Stimulated activated naive CD4-positive, alpha-beta T cell treated with Interleukin-2 at 50 U/mL for 16 hours (primary cell): ENCODE results near the gene TYRP1.

Experiments used
- DNase-seq: peaks from one replicate; lab custom pipeline; 2025; lab: John Stamatoyannopoulos, UW

TYRP1 gene

DNA sequence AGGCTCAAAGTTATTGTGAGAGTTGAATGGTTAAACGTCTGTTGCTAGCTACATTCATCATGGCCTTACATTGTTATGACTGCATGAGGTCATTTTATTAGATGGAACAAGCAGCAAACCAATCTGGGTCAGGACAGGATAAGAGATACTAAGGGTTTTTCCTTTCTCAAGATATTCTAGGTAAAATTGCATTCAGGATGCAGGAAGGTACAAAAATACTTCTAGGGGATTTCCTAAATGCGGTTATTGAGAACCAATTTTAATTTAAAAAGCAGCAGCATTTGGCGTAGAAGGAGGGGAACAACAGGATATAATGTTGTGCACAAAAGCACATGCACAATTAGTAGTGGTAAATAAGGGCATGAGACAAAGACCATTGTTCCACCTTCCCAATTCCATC, 42.5 kb downstream of the TYRP1 start:
- DNase-seq, result no peak

GRCh38 chr9:12737871-12738270, 44.7 kb downstream of the TYRP1 start:
- DNase-seq, result no peak

DNA sequence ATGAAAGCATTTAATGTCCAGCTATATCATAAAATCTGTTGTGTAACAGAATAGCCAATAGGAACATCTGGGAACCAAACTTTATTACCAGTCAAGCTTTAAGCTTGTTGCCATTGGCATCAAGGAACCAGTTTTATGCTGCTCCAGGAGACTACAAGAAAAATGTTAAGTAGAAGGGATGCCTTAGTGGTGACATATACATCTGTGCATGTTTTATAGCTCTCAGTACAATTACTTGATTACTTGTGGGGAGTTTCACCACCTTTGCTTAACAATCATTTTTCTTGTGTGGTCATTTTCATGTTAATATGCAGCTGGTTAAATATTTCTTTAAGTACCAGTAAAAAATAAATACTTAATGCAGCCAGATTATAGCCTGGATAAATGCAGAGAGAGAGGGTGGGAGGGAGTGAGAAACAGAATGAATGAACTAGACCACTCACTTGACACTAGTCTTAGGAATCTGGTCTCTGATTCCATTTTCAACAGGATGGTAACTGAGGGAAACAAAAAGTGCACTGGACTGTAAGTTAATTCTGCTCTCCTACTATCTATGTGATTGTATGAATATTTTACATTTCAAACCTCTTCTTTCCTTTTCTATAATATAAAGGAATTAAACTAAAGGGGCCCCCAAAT, 45.9 kb downstream of the TYRP1 start:
- DNase-seq, result no peak

- no peak for DNase-seq
Observed at GRCh38 chr9:12740845-12741244, 47.7 kb downstream of the TYRP1 start.

DNA sequence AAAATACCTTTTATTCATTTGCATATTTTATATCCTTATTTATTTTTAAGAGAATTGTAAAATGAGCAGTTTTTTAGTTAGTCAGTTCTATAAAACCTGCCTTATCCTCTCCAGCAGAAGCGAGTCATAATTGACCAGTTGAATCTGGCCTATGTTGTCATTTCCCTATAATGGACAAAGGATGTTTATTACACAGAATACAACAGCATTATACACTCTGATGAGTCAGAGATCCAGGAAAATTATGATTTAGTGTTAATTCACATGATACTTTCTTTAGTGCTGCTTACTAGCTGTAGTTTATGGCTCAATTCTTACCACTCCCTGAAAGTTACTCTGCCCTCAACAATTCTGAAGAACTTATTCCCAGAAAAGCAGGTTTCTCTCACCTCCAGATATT, 54.8 kb downstream of the TYRP1 start:
- no peak for DNase-seq

GRCh38 chr9:12748954-12749353, 55.8 kb downstream of the TYRP1 start:
- no peak for DNase-seq

DNA sequence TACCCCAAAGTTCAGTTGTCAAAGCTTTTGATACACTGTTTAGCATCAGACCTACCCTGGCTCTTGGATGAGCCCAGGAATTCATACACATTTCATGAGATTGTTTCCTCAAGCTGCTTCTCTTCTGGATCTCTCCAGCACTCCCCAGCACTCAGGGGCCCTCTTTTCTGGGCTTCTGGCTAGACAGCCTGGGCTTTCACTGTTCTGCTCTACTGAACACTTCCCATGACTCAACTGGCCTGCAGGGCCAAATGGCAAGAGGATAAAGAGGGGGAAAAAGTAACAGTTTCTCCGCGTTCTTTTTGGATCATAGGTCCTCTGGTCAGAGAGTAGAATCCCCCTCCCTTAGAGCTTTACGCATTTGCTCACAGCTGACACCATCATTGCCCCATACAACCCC, 60.7 kb downstream of the TYRP1 start:
- no peak for DNase-seq

GRCh38 chr9:12759761-12760160, 66.6 kb downstream of the TYRP1 start:
- DNase-seq, result no peak
